GM23248 (cell line): ENCODE data around the gene ATXN7.

ENCODE experiments used
- EZH2 ChIP-seq: fragments of 200-600 bp; sonication (generic); IDR thresholded peaks from 2 replicates; pipeline ENCODE4 v1.6.1; 2018; ENCODE audit warnings: antibody characterized with exemption, mild to moderate bottlenecking; ENCODE audit not compliant: insufficient read depth, poor library complexity, severe bottlenecking
- EZH2phosphoT487 ChIP-seq: fragments of 200-600 bp; sonication (generic); IDR thresholded peaks from 2 replicates; pipeline ENCODE4 v1.6.1; 2018; ENCODE audit warnings: antibody characterized with exemption, moderate library complexity, mild to moderate bottlenecking, low read depth; ENCODE audit not compliant: insufficient read depth

GRCh38 chr3:64049832-64050231, 186.2 kb downstream of the ATXN7 start:
- TF ChIP-seq EZH2 (no peak), EZH2phosphoT487 (no peak)
